Measurements from ENCODE around the gene CHST11.
A peak's percentile ranks its signal among the peaks of the same experiment; 100 is the strongest.

The CHST11 gene

GRCh38 chr12:104466709-104467345, 10.1 kb downstream of the CHST11 start:
- Histone ChIP-seq H3K4me1 (ENCODE audit: control insufficient read depth, insufficient read depth, low read length) (peaks cover 5% of the 10 kb centered on the region; the same call in 1 of the 2 replicates), H3K36me3 (ENCODE audit: control insufficient read depth in 2 of 2, insufficient read depth in 1 of 2, low read length in 2 of 2) (no peaks in the 10 kb centered on the region), H3K4me3 (ENCODE audit: low read depth, low read length) (no peak overlapping the region), H3K27ac (ENCODE audit: extremely low read depth, low read depth, low read length) (no peak overlapping the region), H3K9me3 (ENCODE audit: control insufficient read depth, insufficient read depth, low read depth, low read length) (no peaks in the 10 kb centered on the region)
- POLR2A ChIA-PET: interaction anchor here (0.6 kb wide), 2 partner anchors 21 to 167 kb away, joined by 3 read pairs; no protein-coding TSS in a partner anchor
- CTCF ChIA-PET: no interaction called here
- TF ChIP-seq MEIS1 (CRISPR knock-in tag; IDR thresholded peaks at IDR 0.05; ENCODE audit: borderline replicate concordance) (no peak), ZNF398 (tag by site-specific recombination; IDR thresholded peaks at IDR 0.05) (no peak), PBX3 (CRISPR knock-in tag; IDR thresholded peaks at IDR 0.05) (no peak), ZNF132 (tag by site-specific recombination; IDR thresholded peaks at IDR 0.05; ENCODE audit: borderline replicate concordance) (no peak)

- no peak overlapping the region for H3K27ac ChIP-seq (ENCODE audit: extremely low read depth, low read depth, low read length)
- CTCF ChIA-PET: interaction anchor here (1.0 kb wide), 1 partner anchor 10 kb away, joined by 4 read pairs; no protein-coding TSS in a partner anchor
- TF ChIP-seq ZBTB6 (tag by site-specific recombination; IDR thresholded peaks at IDR 0.05) (no peak), PRDM4 (tag by site-specific recombination; IDR thresholded peaks at IDR 0.05) (peak; percentile 82)
- H3K36me3 ChIP-seq (ENCODE audit: control insufficient read depth in 2 of 2, insufficient read depth in 1 of 2, low read length in 2 of 2): no peaks in the 10 kb centered on the region
- H3K4me1 ChIP-seq (ENCODE audit: control insufficient read depth, insufficient read depth, low read length): peaks cover 5% of the 10 kb centered on the region; the same call in 1 of the 2 replicates
- H3K9me3 ChIP-seq (ENCODE audit: control insufficient read depth, insufficient read depth, low read depth, low read length): no peaks in the 10 kb centered on the region
- no peak overlapping the region for H3K4me3 ChIP-seq (ENCODE audit: low read depth, low read length)
- POLR2A ChIA-PET: interaction anchor here (0.6 kb wide), 1 partner anchor 20 kb away, joined by 3 read pairs; no protein-coding TSS in a partner anchor
Observed at GRCh38 chr12:104467346-104467837, 10.6 kb downstream of the CHST11 start.

- Histone ChIP-seq H3K9me3 (ENCODE audit: control insufficient read depth, insufficient read depth, low read depth, low read length) (no peaks in the 10 kb centered on the region), H3K36me3 (ENCODE audit: control insufficient read depth in 2 of 2, insufficient read depth in 1 of 2, low read length in 2 of 2) (no peaks in the 10 kb centered on the region), H3K27ac (ENCODE audit: extremely low read depth, low read depth, low read length) (no peak overlapping the region), H3K4me3 (ENCODE audit: low read depth, low read length) (no peak overlapping the region), H3K4me1 (ENCODE audit: control insufficient read depth, insufficient read depth, low read length) (peaks cover under 1% of the 10 kb centered on the region; the same call in 1 of the 2 replicates)
- TF ChIP-seq ZNF580 (tag by site-specific recombination; IDR thresholded peaks at IDR 0.05) (no peak), ZNF214 (tag by site-specific recombination; IDR thresholded peaks at IDR 0.05; ENCODE audit: borderline replicate concordance) (no peak), ZNF555 (tag by site-specific recombination; conservative IDR thresholded peaks at IDR 0.05) (no peak), SCRT2 (tag by site-specific recombination; IDR thresholded peaks at IDR 0.05) (no peak), ZNF311 (tag by site-specific recombination; IDR thresholded peaks at IDR 0.05; ENCODE audit: borderline replicate concordance) (no peak), ZNF513 (tag by site-specific recombination; IDR thresholded peaks at IDR 0.05) (no peak), KLF9 (tag by site-specific recombination; IDR thresholded peaks at IDR 0.05; ENCODE audit: low read depth) (no peak), ZNF843 (tag by site-specific recombination; IDR thresholded peaks at IDR 0.05) (no peak)
- CTCF ChIA-PET: interaction anchor here (1.0 kb wide), 1 partner anchor 11 kb away, joined by 4 read pairs; no protein-coding TSS in a partner anchor
- POLR2A ChIA-PET: no interaction called here
Observed at GRCh38 chr12:104468371-104468770, 11.6 kb downstream of the CHST11 start.

Data from HEK293 (cell line).